Measurements from ENCODE around the gene FOSB. TPM values are rescaled to one million over a fixed set of nuclear protein-coding genes. Genes with fewer than 3 reads are reported as not detected.

FOSB gene
- total and polyA plus RNA-seq, 9 of the 15 experiments (the other 6 are each of a cell fraction or from before 2014, with no cell fraction given), result 0.11 to 2.7 (median 0.73) TPM

DNA sequence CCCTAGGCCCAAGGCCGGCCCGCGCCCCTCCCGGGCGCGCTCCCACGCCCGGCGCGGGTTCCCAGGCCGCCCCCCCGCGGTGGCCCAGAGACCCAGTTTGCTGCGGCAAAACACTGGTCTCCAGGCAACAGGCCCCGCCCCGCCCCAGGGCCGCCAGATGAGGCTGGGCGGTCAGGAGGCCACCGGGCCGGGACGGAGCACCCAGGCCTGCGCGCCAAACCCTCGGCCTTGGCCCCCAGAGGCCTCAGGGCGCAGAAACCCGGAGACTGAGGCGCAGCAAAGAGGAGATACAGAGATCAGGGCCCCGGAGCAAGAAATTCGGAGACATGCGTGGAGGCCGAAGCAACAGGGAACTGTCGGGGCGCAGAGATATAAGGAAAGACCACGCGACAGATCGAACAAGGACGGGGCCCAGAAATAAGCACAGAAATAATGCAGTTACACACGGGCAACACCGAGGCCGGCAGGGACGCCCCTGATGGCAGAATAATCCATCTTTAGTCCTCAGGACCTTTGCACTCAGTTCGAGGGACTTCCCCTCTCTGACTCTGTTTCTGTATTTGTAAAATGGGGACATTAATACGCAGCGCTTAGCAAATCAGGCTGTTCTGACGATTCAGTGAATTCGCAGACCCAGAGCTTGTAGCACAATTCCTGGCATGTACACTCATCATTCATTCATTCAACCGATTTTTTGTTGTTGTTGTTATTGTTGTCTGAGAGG, 23.3 kb upstream of the FOSB start (continued):
- TF ChIP-seq XRCC5 (IDR thresholded peaks at IDR 0.05; ENCODE audit: low read depth, low read length), result peak; percentile 66; the same call in 1 of the 2 replicates
- peak; percentile 83 for TF ChIP-seq SOX6 (IDR thresholded peaks at IDR 0.05)
- TF ChIP-seq ZNF696 (CRISPR knock-in tag; conservative IDR thresholded peaks at IDR 0.05), result no peak
- TF ChIP-seq, protein P1, sequence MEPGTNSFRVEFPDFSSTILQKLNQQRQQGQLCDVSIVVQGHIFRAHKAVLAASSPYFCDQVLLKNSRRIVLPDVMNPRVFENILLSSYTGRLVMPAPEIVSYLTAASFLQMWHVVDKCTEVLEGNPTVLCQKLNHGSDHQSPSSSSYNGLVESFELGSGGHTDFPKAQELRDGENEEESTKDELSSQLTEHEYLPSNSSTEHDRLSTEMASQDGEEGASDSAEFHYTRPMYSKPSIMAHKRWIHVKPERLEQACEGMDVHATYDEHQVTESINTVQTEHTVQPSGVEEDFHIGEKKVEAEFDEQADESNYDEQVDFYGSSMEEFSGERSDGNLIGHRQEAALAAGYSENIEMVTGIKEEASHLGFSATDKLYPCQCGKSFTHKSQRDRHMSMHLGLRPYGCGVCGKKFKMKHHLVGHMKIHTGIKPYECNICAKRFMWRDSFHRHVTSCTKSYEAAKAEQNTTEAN (CRISPR knock-in tag; IDR thresholded peaks at IDR 0.05), result peak; percentile 63; the same call in 1 of the 2 replicates
- TF ChIP-seq, protein P2, sequence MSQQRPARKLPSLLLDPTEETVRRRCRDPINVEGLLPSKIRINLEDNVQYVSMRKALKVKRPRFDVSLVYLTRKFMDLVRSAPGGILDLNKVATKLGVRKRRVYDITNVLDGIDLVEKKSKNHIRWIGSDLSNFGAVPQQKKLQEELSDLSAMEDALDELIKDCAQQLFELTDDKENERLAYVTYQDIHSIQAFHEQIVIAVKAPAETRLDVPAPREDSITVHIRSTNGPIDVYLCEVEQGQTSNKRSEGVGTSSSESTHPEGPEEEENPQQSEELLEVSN (IDR thresholded peaks at IDR 0.05; ENCODE audit: borderline replicate concordance in 1 of 2, extremely low read depth in 1 of 2, insufficient read depth in 1 of 2, insufficient read length in 1 of 2, low read depth in 1 of 2, low read length in 1 of 2, poor library complexity in 1 of 2, severe bottlenecking in 1 of 2), result peak; percentile 35 to 70
- no peak for TF ChIP-seq ZNF316 (IDR thresholded peaks at IDR 0.05)
- TF ChIP-seq RFX1 (IDR thresholded peaks at IDR 0.05), result peak; percentile 92
- TF ChIP-seq, protein P3, sequence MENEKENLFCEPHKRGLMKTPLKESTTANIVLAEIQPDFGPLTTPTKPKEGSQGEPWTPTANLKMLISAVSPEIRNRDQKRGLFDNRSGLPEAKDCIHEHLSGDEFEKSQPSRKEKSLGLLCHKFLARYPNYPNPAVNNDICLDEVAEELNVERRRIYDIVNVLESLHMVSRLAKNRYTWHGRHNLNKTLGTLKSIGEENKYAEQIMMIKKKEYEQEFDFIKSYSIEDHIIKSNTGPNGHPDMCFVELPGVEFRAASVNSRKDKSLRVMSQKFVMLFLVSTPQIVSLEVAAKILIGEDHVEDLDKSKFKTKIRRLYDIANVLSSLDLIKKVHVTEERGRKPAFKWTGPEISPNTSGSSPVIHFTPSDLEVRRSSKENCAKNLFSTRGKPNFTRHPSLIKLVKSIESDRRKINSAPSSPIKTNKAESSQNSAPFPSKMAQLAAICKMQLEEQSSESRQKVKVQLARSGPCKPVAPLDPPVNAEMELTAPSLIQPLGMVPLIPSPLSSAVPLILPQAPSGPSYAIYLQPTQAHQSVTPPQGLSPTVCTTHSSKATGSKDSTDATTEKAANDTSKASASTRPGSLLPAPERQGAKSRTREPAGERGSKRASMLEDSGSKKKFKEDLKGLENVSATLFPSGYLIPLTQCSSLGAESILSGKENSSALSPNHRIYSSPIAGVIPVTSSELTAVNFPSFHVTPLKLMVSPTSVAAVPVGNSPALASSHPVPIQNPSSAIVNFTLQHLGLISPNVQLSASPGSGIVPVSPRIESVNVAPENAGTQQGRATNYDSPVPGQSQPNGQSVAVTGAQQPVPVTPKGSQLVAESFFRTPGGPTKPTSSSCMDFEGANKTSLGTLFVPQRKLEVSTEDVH (IDR thresholded peaks at IDR 0.05; ENCODE audit: low read depth, partially characterized antibody), result no peak
- TF ChIP-seq ESRRA (IDR thresholded peaks at IDR 0.05; ENCODE audit: borderline replicate concordance, low read depth), result peak; percentile 10; the same call in 1 of the 2 replicates
- TF ChIP-seq, protein P4, sequence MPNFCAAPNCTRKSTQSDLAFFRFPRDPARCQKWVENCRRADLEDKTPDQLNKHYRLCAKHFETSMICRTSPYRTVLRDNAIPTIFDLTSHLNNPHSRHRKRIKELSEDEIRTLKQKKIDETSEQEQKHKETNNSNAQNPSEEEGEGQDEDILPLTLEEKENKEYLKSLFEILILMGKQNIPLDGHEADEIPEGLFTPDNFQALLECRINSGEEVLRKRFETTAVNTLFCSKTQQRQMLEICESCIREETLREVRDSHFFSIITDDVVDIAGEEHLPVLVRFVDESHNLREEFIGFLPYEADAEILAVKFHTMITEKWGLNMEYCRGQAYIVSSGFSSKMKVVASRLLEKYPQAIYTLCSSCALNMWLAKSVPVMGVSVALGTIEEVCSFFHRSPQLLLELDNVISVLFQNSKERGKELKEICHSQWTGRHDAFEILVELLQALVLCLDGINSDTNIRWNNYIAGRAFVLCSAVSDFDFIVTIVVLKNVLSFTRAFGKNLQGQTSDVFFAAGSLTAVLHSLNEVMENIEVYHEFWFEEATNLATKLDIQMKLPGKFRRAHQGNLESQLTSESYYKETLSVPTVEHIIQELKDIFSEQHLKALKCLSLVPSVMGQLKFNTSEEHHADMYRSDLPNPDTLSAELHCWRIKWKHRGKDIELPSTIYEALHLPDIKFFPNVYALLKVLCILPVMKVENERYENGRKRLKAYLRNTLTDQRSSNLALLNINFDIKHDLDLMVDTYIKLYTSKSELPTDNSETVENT (CRISPR knock-in tag; IDR thresholded peaks at IDR 0.05), result no peak
- TF ChIP-seq IRF2 (CRISPR knock-in tag; IDR thresholded peaks at IDR 0.05), result no peak
- TF ChIP-seq, protein P5, sequence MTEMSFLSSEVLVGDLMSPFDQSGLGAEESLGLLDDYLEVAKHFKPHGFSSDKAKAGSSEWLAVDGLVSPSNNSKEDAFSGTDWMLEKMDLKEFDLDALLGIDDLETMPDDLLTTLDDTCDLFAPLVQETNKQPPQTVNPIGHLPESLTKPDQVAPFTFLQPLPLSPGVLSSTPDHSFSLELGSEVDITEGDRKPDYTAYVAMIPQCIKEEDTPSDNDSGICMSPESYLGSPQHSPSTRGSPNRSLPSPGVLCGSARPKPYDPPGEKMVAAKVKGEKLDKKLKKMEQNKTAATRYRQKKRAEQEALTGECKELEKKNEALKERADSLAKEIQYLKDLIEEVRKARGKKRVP (CRISPR knock-in tag; IDR thresholded peaks at IDR 0.05), result no peak
- TF ChIP-seq CREB1 (IDR thresholded peaks at IDR 0.05), result no peak
- peak; percentile 52; the same call in 1 of the 2 replicates for TF ChIP-seq CREB1 (CRISPR knock-in tag; IDR thresholded peaks at IDR 0.05)
- TF ChIP-seq MCM3 (IDR thresholded peaks at IDR 0.05), result no peak
- no peak for TF ChIP-seq FOXA1 (IDR thresholded peaks at IDR 0.05; ENCODE audit: borderline replicate concordance)
- TF ChIP-seq NCOA6 (IDR thresholded peaks at IDR 0.05), result no peak
- no peak for TF ChIP-seq HDGF (IDR thresholded peaks at IDR 0.05)
